K562 (cell line): ENCODE results near the gene UBE2E3. TPM values are rescaled to one million over a fixed set of nuclear protein-coding genes. Genes with fewer than 3 reads are reported as not detected.

Source experiments
- CC2D1A ChIP-seq: fragments of 450-650 bp; IDR thresholded peaks from 2 replicates; pipeline ENCODE4 v1.6.1; 2017; ENCODE audit warnings: mild to moderate bottlenecking
- CEBPG ChIP-seq, 3 experiments: fragments of 200-800 bp in 1 of 3; sonication (Bioruptor generic) in 1 of 3; sonication (generic) in 1 of 3; formaldehyde crosslinking in 1 of 3; IDR thresholded peaks in 2 of 3; conservative IDR thresholded peaks in 1 of 3; 2 replicates each; pipeline versions ENCODE4 v1.6.1 to v1.8.0; 2016 to 2022; ENCODE audit warnings: missing compliant biosample characterization in 2 of 3, missing genetic modification characterization in 2 of 3, mild to moderate bottlenecking in 1 of 3, missing genetic modification reagents in 1 of 3
- CREB3 ChIP-seq: fragments of 450-650 bp; conservative IDR thresholded peaks from 2 replicates; pipeline ENCODE4 v1.6.1; 2016; ENCODE audit warnings: missing genetic modification characterization, low read depth, mild to moderate bottlenecking, missing compliant biosample characterization, moderate library complexity
- DACH1 ChIP-seq: fragments of 450-650 bp; IDR thresholded peaks from 2 replicates; pipeline ENCODE4 v1.6.1; 2018; ENCODE audit not compliant: partially characterized antibody
- DEAF1 ChIP-seq: fragments of 450-650 bp; formaldehyde crosslinking; IDR thresholded peaks from 2 replicates; pipeline ENCODE4 v1.4.0; 2020; ENCODE audit warnings: mild to moderate bottlenecking, moderate library complexity
- GATA2 ChIP-seq: sonication (generic); formaldehyde crosslinking; IDR thresholded peaks from 2 replicates; pipeline ENCODE4 v1.4.0; 2020; ENCODE audit warnings: mild to moderate bottlenecking, missing genetic modification reagents
- LEF1 ChIP-seq: fragments of 450-650 bp; IDR thresholded peaks from 2 replicates; pipeline ENCODE4 v1.6.1; 2016; ENCODE audit warnings: mild to moderate bottlenecking
- NEUROD1 ChIP-seq: fragments of 150-350 bp; IDR thresholded peaks from 2 replicates; pipeline ENCODE4 v1.6.1; 2014; ENCODE audit warnings: borderline replicate concordance, low read length, low read depth; ENCODE audit not compliant: partially characterized antibody
- PURB ChIP-seq: sonication (generic); formaldehyde crosslinking; IDR thresholded peaks from 2 replicates; pipeline ENCODE4 v1.9.0; 2021; ENCODE audit warnings: low read depth, mild to moderate bottlenecking, missing genetic modification reagents
- SMAD2 ChIP-seq: fragments of 150-350 bp; IDR thresholded peaks from 2 replicates; pipeline ENCODE4 v1.6.1; 2014; ENCODE audit warnings: low read depth, mild to moderate bottlenecking, low read length
- SMARCE1 ChIP-seq: fragments of 450-650 bp; IDR thresholded peaks from 2 replicates; pipeline ENCODE4 v1.7.1; 2016; ENCODE audit warnings: mild to moderate bottlenecking
- STAG1 ChIP-seq: sonication (generic); formaldehyde crosslinking; IDR thresholded peaks from 2 replicates; pipeline ENCODE4 v1.5.0; 2020; ENCODE audit warnings: missing genetic modification reagents, borderline replicate concordance
- ZBTB49 ChIP-seq: sonication (generic); formaldehyde crosslinking; IDR thresholded peaks from 2 replicates; pipeline ENCODE4 v1.8.0; 2022; ENCODE audit warnings: missing genetic modification reagents, mild to moderate bottlenecking, borderline replicate concordance
- ZNF212 ChIP-seq: fragments of 450-650 bp; formaldehyde crosslinking; IDR thresholded peaks from 2 replicates; pipeline ENCODE4 v1.4.0; 2020; ENCODE audit warnings: mild to moderate bottlenecking
- ZNF23 ChIP-seq: fragments of 250-450 bp; sonication (Bioruptor Pico); IDR thresholded peaks from 2 replicates; pipeline ENCODE4 v1.4.0; 2020; ENCODE audit warnings: mild to moderate bottlenecking
- ZNF280B ChIP-seq: fragments of 250-450 bp; sonication (Bioruptor Pico); IDR thresholded peaks from 2 replicates; pipeline ENCODE4 v1.5.1; 2021; ENCODE audit warnings: mild to moderate bottlenecking
- polyA plus RNA-seq, 8 experiments: library from polyadenylated mRNA; depleted of rRNA in 4 of 8; stranded (reverse) in 5 of 8; unstranded in 3 of 8; fragments of >200 nt; fragmentation: Nextera tagmentation in 2 of 8; fragmentation: Illumina TruSeq in 1 of 8; extraction: Ambion mirVana in 2 of 8; extraction: Trizol in 1 of 8; gene quantifications; 2 replicates each; pipeline versions ENCODE4 v1.2.1 to v1.2.3, GENCODE V29; 2011 to 2014; ENCODE audit warnings: inconsistent platforms in 1 of 8, missing spikeins in 1 of 8
- total RNA-seq, 7 experiments: library from RNA; depleted of rRNA in 6 of 7; stranded (reverse); fragments of >200 nt in 6 of 7; fragmentation: Illumina TruSeq in 2 of 7; extraction: Trizol in 2 of 7; gene quantifications; 2 replicates each; pipeline versions ENCODE4 v1.2.1 to v1.2.3, GENCODE V29; 2011 to 2021; ENCODE audit warnings: low replicate concordance in 1 of 7
- TF ChIP-seq, protein P1 (sequence below): fragments of 250-450 bp; sonication (Bioruptor Pico); IDR thresholded peaks from 2 replicates; pipeline ENCODE4 v1.9.0; 2021; ENCODE audit warnings: mild to moderate bottlenecking
- TF ChIP-seq, protein P2 (sequence below): fragments of 250-450 bp; sonication (Bioruptor Pico); IDR thresholded peaks from 2 replicates; pipeline ENCODE4 v1.8.0; 2021; ENCODE audit warnings: moderate library complexity, mild to moderate bottlenecking, inconsistent platforms

UBE2E3 gene
- total and polyA plus RNA-seq, 9 of the 15 experiments (the other 6 are each of a cell fraction or from before 2014, with no cell fraction given), result 58.2 to 173 (median 78.0) TPM

- TF ChIP-seq DACH1, result peak; percentile 33
- no peak for TF ChIP-seq CEBPG (CRISPR knock-in tag; IDR thresholded peaks at IDR 0.05)
- no peak for TF ChIP-seq CEBPG (tag; conservative IDR thresholded peaks at IDR 0.05 in 1 of 2, IDR thresholded peaks at IDR 0.05 in 1 of 2)
- TF ChIP-seq ZNF212 (CRISPR knock-in tag), result no peak
- TF ChIP-seq ZBTB49 (CRISPR knock-in tag), result no peak
- no peak for TF ChIP-seq PURB (CRISPR knock-in tag)
- TF ChIP-seq CREB3 (tag), result no peak
- TF ChIP-seq STAG1 (CRISPR knock-in tag), result no peak
- no peak for TF ChIP-seq GATA2 (CRISPR knock-in tag)
- TF ChIP-seq ZNF23 (CRISPR knock-in tag), result no peak
- TF ChIP-seq, protein P1, sequence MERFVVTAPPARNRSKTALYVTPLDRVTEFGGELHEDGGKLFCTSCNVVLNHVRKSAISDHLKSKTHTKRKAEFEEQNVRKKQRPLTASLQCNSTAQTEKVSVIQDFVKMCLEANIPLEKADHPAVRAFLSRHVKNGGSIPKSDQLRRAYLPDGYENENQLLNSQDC (CRISPR knock-in tag), result no peak
- no peak for TF ChIP-seq ZNF280B (CRISPR knock-in tag)
- no peak for TF ChIP-seq NEUROD1
- peak; percentile 83 for TF ChIP-seq DEAF1 (CRISPR knock-in tag)
- TF ChIP-seq, protein P2, sequence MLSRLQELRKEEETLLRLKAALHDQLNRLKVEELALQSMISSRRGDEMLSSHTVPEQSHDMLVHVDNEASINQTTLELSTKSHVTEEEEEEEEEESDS, result no peak
- TF ChIP-seq CC2D1A, result peak; percentile 36; the same call in 1 of the 2 replicates
- TF ChIP-seq SMAD2, result no peak
- no peak for TF ChIP-seq LEF1
- no peak for TF ChIP-seq SMARCE1
These were observed 78.2 kb downstream of the UBE2E3 start (continued) for GRCh38 chr2:181058378-181059269.
